Thoracic aorta (tissue), 2 donors: ENCODE measurements around the gene ATF6. TPM values are rescaled to one million over a fixed set of nuclear protein-coding genes. Genes with fewer than 3 reads are reported as not detected.
A peak's percentile ranks its signal among the peaks of the same experiment; 100 is the strongest.
"Not testable (repeated sequence)": the region's sequence is repeated elsewhere in the genome, so short reads cannot be mapped to it uniquely, and the experiment has no call there.

Experiments used
- ATAC-seq: fragments of 150-250 bp; one replicate; pipeline ENCODE4 v1.8.0; 2017; ENCODE audit warnings: low read depth; ENCODE audit not compliant: insufficient number of reproducible peaks, low FRiP score
- DNase-seq: peaks from one replicate; pipeline ENCODE4 v3.0.0-alpha.2; 2020; ENCODE audit warnings: low spot score
- H3K27ac ChIP-seq, 2 donors: fragments of 200-600 bp; sonication (generic); 1 replicate in 1 of 2; 2 replicates in 1 of 2; pipeline ENCODE4 v1.5.1; 2016; ENCODE audit warnings: mild to moderate bottlenecking in 2 of 2, moderate library complexity in 2 of 2
- H3K27me3 ChIP-seq: fragments of 200-600 bp; sonication (generic); replicated peaks from 2 replicates; pipeline ENCODE4 v1.6.0; 2016; ENCODE audit warnings: mild to moderate bottlenecking; ENCODE audit not compliant: insufficient read depth
- H3K36me3 ChIP-seq: fragments of 200-600 bp; sonication (generic); one replicate; pipeline ENCODE4 v1.5.1; 2016
- H3K4me1 ChIP-seq, 2 donors: fragments of 200-600 bp; sonication (generic); 1 replicate in 1 of 2; 2 replicates in 1 of 2; pipeline versions ENCODE4 v1.5.1 to v1.6.0; 2016; ENCODE audit warnings: low read depth in 2 of 2, mild to moderate bottlenecking in 1 of 2; ENCODE audit not compliant: control insufficient read depth in 1 of 2
- H3K4me3 ChIP-seq: fragments of 200-600 bp; sonication (generic); 2 replicates; pipeline ENCODE4 v1.5.1; 2016; ENCODE audit warnings: mild to moderate bottlenecking
- H3K9me3 ChIP-seq: fragments of 200-600 bp; sonication (generic); 2 replicates; pipeline ENCODE4 v1.5.1; 2016
- CTCF ChIP-seq: fragments of 200-600 bp; sonication (generic); IDR thresholded peaks from one replicate; pipeline ENCODE4 v1.5.1; 2019; ENCODE audit warnings: antibody characterized with exemption
- total RNA-seq, 2 donors: library from RNA; depleted of rRNA; stranded (reverse); fragments of >200 nt; gene quantifications; one replicate each; pipeline versions ENCODE4 v1.1.0 to v1.2.3, GENCODE V29; 2016

Gene ATF6
- total RNA-seq, 2 donors from 2014 or later = 26.9 to 37.6 TPM

GRCh38 chr1:161792740-161793139, 26.6 kb downstream of the ATF6 start:
- H3K4me1 ChIP-seq = no peaks in the 10 kb centered on the region
- no peaks in the 10 kb centered on the region for H3K27me3 ChIP-seq
- no peaks in the 10 kb centered on the region for H3K9me3 ChIP-seq
- TF ChIP-seq CTCF = peak; percentile 55
- DNase-seq (no peak), ATAC-seq (no peak)
- H3K36me3 ChIP-seq = peaks cover 28% of the 10 kb centered on the region
- no peak overlapping the region for H3K4me3 ChIP-seq
- H3K27ac ChIP-seq = no peak overlapping the region

GRCh38 chr1:161799792-161800191, 33.7 kb downstream of the ATF6 start:
- no peaks in the 10 kb centered on the region for H3K4me1 ChIP-seq
- no peak for TF ChIP-seq CTCF
- no peaks in the 10 kb centered on the region for H3K27me3 ChIP-seq
- no peak overlapping the region for H3K27ac ChIP-seq
- H3K9me3 ChIP-seq = no peaks in the 10 kb centered on the region
- H3K36me3 ChIP-seq = peaks cover 19% of the 10 kb centered on the region
- no peak overlapping the region for H3K4me3 ChIP-seq
- DNase-seq (no peak), ATAC-seq (no peak)

- ATAC-seq (no peak), DNase-seq (no peak)
- no peaks in the 10 kb centered on the region for H3K9me3 ChIP-seq
- TF ChIP-seq CTCF = no peak
- peaks cover 11 to 13% of the 10 kb centered on the region in 2 donors for H3K4me1 ChIP-seq
- no peaks in the 10 kb centered on the region for H3K27me3 ChIP-seq
- H3K27ac ChIP-seq = no peak overlapping the region
- peaks cover 10% of the 10 kb centered on the region for H3K36me3 ChIP-seq
- no peak overlapping the region for H3K4me3 ChIP-seq
Measured at GRCh38 chr1:161801955-161802354, 35.8 kb downstream of the ATF6 start.

- DNase-seq = no peak
- no peak for TF ChIP-seq CTCF
- Histone ChIP-seq H3K9me3 (no peaks in the 10 kb centered on the region), H3K4me1 (peaks cover 13% of the 10 kb centered on the region in 2 donors), H3K27me3 (no peaks in the 10 kb centered on the region), H3K36me3 (peaks cover 5% of the 10 kb centered on the region), H3K4me3 (no peak overlapping the region), H3K27ac (no peak overlapping the region)
- no peak for ATAC-seq
Measured at GRCh38 chr1:161803181-161803580, 37.1 kb downstream of the ATF6 start.

GRCh38 chr1:161805399-161806197, 39.5 kb downstream of the ATF6 start:
- DNase-seq (no peak), ATAC-seq (no peak)
- Histone ChIP-seq H3K27ac (peak overlapping the region in 1 of 2 donors; percentile 15), H3K9me3 (no peaks in the 10 kb centered on the region), H3K4me1 (peaks cover 13% of the 10 kb centered on the region in 2 donors), H3K36me3 (peaks cover 5% of the 10 kb centered on the region), H3K4me3 (no peak overlapping the region), H3K27me3 (no peaks in the 10 kb centered on the region)
- TF ChIP-seq CTCF = no peak

GRCh38 chr1:161809202-161809601, 43.1 kb downstream of the ATF6 start:
- not testable (repeated sequence) for DNase-seq

GRCh38 chr1:161809656-161810055, 43.5 kb downstream of the ATF6 start:
- H3K36me3 ChIP-seq, H3K4me3 ChIP-seq, ATAC-seq, H3K9me3 ChIP-seq, H3K27ac ChIP-seq, DNase-seq, H3K27me3 ChIP-seq: not testable (repeated sequence)
- peaks cover 13% of the 10 kb centered on the region in 2 donors for H3K4me1 ChIP-seq

More at GRCh38 chr1:161809202-161809601, 43.1 kb downstream of the ATF6 start:
- H3K4me1 ChIP-seq = peaks cover 13% of the 10 kb centered on the region in 2 donors
- H3K27ac ChIP-seq, H3K36me3 ChIP-seq, H3K27me3 ChIP-seq, H3K9me3 ChIP-seq, ATAC-seq, H3K4me3 ChIP-seq: not testable (repeated sequence)
